Kasumi-1 (cell line): ENCODE results near the gene MACROD1.

Experiments
- DNase-seq, 2 experiments: peaks; one replicate each; lab custom pipeline; 2025; lab: John Stamatoyannopoulos, UW

The MACROD1 gene

DNA sequence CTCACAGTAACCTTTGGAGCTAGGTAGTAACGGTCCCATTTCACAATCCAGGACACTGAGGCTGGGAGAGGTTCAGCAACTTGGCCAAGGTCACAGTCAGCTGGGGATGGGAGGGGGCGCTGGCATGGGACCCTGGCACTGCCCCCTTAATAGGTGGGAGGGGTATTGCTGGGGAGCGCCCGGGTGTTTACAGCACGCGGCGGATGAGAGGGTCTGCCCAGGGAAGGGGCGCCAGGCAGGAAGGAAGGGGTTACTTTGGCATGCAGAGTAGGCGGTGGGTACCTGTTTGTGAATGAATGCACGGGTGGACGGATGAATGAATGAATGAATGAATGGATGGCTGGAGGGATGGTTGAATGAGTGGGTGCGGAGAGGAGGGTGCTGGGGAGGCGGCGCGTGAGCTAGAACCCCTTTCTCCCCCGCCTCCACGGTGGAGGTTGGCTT is 130.8 kb downstream of the MACROD1 start:
- no peak for DNase-seq

DNA sequence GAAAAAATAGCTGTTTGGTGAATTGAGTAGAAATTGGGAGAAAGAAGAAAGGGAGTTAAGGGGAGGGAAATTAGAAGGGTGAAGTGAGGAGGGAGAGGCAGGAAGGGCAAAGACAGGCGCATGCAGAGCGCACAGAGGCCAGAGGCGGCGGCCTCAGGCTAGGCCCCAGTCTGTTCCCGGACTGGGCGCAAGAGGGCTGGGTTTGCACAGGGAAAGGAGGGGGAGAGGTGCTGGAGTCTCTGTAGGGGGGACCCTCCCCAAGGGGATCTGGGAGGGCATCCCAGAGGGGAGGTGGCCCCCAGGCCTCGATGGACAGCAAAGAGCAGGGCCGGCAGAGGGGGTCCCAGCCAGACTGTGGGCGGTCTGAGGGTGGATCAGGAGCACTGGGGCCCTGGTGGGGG is 131.5 kb downstream of the MACROD1 start:
- no peak for DNase-seq

DNA sequence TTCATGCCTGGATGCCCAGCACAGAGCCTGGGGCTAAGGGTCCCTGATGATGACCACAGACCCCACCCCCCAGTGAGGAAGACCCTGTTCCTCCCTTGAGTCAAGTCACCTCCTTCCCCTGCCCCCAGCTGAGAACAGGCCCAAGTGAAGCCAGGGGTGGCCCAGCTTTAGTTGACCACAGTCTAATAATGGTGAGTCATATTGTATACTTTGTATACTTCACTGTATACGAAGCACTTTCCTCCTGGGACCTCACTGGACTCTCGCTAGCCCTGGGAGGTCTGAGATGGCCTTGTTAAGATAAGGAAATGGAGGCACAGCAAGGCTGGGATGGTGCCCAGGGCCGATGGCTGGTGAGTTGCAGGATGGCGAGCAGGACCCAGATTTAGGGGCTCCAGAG is 133.9 kb downstream of the MACROD1 start:
- DNase-seq, result no peak

DNA sequence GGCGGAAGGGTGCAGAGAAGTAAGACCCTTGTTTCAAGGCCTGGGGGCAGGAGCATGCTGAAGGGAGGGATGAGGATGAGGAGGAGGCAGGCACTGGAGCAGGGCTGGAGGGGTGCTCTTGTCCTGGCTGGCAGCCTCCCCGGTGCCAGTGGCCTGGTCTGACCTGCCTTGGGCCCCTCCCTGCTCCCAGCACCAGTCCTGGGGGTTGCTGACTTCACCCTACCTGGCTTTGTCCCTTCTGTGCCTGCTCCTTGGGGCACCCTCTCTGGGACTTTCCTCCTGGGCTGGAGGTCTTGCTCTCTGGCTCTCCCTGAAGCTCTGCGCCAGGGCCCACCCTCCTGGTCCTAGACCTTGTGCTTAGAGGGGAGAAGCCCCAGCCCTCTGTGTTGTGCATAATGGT is 134.9 kb downstream of the MACROD1 start:
- DNase-seq, result no peak

DNA sequence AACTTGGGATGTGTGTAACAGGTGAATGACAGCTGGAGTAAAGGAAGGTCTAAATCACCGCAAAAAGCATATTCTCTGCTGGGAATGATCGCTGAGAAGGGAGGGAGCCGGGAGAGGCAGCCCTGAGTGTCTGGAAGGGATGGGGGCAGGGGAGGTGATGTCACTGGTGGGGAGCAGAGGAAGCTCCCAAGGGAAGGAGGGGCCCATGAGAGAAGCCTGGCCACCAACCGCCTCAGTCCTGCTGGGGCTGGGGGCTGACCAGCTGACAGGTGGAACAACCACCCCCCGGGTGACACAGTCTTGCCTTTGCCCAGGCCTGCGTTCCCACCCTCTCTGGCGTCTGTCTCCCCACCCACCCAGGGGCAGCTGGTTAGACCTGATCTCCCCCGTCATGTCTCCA is 136.1 kb downstream of the MACROD1 start:
- DNase-seq, result no peak

DNA sequence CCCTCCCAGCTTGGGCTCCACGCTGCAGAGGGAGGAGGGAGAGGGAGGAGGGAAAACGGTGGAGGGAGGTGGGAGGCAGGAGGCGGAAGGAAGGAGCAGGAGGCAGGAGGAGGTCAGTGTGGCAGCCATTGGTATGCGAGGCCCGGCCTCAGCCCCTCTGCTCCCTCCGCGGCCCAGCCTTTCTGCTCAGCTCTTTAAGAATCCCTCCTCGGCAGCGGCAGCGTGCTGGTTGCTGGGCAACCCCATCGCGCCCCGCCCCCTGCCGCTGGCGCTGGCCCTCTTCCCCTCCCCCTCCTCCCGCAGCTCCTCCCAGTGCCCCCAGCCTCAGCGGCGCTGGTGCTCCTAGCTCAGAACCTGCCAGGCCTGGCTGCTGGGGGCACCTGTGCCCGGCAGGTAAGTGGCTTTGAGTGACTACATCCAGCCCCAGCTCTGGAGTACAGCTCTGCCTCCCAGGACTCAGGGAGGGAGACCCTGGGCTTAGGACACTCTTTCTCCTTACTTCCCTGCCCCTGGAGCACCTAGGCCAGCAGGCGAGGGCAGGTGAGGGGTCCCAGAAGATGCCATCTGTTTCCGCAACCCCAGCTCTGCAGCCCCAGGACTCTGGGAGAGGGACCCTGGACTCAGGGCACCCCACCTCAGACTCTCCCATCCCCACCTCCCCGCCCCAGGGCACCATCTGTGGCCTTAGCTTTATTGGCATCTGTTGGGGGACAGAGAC is 137.4 kb downstream of the MACROD1 start:
- DNase-seq, result peak; percentile 58

DNA sequence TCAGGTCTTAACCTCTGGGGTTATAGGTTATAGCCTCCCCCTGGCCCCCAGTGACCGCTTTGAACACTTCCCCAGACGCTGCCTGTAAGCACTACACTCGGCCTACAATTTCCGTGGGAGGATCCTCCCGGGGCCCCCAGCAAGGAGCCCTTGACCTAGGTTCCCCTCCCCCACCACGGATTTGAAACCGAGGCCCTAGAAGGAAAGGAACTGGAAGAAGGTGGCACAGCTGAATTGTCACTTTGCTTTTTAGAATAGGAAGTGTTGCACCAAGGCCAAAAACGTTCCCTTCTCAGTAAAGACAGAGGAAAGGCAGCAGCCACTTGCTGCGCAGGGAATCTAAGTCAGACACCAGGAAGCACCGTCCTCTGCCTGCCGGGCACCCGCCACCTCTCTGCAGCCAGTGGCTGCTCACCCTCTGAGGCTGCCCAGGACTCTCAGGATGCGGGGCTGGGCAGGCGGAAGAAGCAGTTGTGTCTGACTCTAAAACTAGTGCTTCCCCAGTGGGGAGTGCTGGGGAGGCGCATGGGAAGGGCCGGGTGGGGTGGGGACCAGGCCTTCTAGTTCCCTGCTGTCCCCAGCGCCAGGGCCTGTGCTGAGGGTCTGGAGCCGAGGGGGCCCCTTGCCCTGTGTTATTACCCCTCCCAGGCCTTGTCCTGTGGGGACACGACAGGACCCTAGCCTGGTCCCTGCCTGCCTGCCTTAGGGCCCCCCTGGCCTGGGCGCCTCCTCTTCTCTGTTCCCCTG is 138.1 kb downstream of the MACROD1 start:
- peak; percentile 92 for DNase-seq

DNA sequence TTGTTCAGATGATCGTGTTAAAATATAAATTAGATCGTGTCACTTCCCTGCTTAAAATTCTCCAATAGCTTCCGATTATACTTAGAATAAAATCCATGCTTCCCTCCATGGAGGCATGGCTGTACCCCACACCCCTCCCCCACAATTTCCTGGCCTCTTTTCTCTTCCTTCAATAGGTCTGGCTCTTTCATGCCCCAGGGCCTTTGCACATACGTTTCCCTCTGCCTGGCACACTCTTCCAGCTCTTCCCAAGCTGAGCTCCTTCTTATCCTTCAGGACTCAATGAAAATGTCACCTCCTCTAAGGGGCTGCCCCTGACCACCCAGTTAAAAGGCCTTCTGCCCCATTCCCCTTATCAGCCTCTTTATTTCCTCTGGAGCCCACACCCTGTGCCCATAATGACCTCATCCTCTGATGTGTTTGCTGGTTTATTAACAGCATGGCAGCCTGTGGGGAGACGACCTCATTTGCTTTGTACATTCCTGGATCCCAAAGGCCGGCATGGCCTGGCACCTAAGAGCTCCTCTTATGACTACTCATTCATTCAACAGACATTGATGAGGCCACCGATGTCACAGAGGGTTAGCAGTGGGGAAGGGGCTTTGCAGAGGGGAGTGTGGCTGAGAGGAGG is 139.2 kb downstream of the MACROD1 start:
- DNase-seq, result no peak

DNA sequence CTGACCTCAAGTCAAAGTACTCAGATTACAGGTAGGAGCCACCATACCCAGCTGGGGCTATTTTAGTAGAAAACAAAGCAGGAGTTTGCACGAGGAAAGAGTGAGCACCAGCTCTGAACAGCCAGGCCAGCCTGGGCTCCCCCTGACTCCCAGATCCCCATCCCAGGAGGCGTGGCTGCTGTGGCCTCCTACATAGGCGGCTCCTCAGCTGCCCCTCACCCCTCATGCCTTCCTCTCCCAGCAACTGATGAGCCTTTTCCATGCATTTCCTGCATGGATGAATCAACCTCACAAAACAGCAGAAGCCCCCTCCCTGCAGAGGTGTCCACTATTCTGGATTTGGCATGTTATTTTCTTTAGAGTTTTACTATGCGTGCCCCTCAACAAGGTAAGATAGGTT is 140.7 kb downstream of the MACROD1 start:
- no peak for DNase-seq

DNA sequence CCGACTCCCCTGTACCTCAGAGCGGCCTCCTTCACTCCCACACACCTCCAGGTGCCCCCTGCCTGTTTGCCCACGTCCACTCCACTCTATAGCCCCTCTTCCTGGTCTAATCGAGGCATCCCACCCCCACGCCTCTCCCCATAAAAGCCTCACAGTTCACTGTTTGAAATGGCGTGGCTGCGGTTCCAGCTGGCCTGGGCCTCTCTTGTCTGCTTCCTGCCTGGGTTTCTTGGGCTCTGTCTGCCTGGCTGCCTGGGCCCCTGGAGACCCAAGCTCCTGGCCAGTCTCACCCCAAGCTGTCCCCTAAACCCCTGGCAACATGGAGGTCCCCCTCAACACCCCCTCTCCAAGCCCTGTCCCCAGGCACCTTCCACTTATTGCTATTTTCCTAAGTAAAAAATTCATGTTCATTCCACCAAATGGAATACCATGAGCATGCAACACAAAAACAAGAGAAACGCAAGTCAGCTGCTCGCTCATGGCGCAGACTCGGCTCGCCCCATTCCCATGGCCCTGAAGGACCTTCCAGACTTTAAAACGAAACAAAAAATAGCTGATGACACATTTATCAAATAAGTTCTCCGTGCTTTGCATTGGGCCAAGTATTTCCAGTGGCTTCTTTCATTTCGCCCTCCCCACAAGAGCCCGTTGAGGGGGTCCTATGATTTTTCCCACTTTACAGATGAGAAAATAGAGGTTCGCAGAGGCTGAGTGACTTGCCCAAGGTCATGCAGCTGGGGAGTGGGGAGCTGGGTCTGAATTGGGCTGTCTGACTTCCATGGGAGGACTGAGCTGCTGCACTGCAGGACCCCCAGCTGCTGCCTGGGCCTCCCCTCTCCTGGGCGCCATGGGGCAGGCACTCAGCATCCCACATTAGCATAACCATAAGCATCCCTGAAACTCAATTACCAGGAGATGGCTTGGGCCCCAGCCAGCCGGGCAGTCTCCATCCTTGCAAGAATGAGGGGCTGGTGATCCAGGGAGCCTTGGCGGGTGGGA is 141.9 kb downstream of the MACROD1 start:
- no peak for DNase-seq

DNA sequence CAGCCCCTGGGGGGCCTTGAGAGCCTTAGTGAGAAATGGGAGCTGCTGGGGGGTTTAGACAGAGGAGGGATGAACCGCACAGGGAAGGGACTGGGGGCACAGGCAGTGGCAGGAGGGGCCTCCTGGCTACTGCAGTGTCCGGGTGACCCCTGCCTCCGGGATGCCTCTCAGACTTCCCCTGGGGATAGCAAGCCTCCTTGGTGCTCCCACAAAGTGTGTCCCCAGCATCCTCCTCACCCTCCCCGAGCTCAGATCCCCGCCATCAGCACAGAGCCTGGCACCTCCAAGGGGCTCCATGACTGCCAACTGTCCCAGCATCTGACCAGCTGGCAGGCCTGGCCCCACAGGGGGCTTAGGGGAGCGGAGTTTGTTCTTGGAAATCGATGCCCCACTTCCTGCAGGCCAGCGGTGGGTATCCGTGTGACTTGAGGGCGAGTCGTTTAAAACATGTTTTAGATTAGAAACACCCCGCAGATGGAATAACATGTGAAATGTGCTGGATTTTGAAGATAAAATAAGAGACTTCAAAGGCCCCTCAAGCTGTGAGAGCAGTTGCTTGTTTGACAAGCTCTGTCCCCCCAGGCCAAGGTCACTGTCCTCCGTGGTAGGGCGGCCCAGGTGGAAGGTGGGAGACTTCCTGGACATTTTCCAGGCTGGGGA is 143.7 kb downstream of the MACROD1 start:
- no peak for DNase-seq

DNA sequence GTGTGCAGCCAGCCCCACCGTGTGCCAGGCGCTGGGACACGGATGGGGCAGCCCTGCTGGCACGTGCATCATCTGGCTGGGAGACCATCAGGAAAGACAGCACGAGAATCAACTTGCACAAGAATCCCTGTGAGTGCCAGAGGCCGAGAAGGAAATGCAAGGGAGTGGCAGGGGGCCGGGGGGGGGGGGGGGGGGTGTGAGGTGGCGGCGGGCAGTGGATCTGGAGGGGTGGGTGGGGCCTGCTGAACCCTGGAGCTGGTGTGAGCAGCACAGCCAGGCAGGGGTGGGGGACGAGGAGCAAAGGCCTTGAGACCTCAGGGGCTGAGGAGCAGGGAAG is 144.2 kb downstream of the MACROD1 start:
- no peak for DNase-seq

DNA sequence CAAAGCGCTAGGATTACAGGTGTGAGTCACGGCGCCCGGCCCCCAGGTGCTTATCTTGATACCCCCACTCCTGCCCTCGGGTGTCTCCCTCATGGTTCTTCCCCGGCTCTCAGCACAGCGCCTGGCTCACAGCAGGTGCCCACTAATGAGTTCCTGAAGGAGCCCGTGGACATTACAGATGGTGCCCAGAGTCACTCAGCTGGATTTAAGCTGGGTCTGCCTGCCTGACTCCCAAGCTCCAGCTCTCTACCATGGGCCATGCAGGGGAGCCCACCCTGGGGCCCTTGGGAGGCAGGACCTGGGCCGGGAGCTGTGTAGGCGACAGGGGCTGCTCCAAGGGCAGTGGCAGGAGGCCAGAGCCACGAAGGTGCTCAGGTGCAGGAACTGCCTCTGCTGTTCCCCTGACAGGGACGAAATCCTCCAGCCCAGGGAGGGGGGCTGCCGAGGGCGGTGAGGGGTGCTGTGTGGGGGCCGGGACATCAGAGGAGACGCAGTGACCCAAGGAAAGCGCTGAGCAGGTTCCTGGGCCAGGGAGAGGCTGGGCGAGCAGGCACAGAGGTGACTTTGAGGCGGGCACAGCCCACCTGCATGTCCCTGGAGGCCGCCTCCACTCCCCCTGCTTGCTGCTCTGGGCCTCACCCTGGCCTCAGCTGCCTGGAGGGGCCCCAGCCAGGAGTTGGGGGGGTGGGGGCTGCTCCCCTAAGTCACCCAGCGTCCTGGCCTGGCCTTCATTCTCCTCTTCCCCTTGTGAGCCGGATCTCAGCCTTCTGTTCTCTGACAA is 144.7 kb downstream of the MACROD1 start:
- DNase-seq, result no peak

DNA sequence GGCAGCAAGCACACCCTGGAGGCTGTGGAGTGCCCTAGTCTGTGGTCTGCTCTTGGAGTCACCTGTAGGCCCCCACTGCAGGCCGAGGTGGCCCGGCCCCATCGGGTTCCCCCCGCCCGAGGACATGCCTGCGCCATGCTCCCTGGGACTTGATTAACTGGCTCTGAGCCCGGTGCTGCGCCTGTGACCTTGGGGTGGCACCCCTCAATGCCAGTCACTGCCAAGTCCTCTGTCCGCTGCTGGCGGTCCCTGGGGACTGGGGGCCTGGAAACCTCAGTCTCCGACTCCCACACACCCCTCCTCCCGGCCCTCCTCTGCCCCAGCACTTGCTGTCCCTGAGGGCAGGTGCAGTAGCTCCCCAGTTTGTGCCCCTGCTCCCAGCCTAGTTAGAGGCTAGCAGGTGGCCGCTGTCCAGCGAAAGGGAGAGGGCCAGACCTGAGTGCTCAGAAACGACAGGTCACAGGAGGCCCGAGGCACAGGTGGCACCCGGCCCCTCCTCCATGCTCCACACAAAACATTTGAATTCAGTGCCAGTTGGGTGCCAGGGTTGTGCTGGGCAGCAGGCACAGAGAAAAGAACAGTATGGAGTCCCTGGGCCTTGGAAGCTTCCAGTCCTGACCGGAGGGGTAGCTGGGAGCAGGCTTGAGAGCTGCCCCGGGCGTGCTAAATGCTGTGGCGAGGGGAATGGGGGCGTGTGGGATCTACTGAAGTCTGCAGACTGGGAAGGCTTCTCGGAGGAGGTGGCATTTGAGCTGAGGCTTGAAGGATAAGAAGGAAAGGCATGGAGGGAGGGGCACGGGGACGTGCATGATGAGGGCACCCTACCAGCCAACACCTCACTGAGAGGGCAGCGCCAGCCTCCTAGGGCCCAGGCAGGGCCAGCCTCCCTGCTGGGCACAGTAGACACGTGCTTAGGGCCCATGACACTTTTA is 146.5 kb downstream of the MACROD1 start:
- no peak for DNase-seq

DNA sequence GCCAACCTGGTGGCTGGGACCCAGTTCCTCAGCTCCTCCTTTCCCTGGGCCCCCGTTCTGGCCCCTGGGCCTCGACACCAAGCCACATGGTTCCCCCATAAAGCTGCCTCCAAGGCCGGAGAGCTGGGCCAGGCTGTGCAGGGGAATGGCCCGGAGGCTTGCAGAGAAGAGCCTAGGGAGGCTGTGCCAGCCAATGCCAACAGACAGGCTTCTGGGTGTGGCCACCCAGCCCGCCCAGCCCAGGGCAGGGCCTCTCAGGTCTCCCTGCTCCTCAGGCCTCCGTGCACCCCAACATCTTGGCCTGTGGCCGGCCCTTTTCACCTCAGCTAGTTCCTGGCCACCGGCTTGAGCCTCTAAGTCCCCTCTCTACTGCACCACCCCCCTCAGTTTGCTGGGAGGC is 147.6 kb downstream of the MACROD1 start:
- DNase-seq, result no peak

DNA sequence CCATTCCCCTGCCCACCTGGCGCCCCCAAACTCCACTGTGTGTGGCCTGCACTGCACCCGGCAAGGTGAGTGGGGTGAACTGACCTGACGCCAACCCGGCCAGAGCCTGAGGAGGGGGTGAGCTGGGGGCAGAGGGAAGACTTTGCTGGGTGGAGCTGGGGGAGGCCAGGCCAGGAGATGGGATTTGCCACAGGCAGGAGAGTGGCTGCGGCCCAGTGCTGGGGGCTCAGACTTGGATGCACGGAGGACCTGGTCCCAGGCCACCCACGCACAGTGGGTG is 148.0 kb downstream of the MACROD1 start:
- DNase-seq, result no peak

DNA sequence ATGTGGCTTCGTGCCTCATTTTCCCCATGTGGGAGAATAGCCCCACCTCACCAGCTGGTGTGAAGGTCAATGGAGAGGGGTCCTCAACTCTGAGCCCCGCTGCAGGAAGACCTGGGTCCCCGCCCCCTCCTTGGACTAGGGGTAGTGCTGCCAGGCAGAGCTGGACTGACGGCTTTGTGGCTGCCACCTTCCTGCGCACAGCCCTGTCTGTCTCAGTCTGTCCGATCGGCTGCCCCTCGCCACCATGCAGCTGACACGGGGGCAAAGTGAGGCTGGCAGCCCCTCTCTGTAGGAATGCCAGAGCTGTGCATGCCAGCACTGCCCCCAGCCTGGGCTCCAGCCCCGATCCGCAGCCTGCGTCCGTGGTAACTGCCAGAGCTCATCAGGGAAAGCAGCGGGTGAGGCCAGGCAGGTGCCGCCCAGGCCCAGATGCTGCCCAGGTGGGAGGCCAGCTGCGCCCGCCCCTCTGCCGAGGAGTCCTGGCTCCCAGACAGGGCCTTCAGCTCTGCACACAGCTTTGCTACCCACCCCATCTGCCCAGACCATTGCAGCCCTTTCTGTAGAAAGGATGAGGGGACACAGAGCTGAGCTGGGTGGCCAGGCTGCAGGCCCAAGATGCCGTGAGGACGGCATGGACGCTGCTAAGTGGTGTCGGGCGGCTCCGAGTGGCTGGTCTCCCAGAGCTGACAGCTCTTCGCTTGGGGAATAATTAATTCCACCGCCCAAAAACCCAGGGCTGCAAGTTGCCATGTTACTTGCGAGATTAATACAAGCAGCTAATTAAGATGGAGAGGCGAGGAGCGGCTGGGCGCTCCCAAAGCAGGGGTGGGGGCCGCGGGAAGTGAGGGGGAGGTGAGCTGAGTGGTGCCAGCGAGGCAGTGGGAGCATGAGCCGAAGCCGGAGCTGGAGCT is 149.7 kb downstream of the MACROD1 start:
- no peak for DNase-seq

DNA sequence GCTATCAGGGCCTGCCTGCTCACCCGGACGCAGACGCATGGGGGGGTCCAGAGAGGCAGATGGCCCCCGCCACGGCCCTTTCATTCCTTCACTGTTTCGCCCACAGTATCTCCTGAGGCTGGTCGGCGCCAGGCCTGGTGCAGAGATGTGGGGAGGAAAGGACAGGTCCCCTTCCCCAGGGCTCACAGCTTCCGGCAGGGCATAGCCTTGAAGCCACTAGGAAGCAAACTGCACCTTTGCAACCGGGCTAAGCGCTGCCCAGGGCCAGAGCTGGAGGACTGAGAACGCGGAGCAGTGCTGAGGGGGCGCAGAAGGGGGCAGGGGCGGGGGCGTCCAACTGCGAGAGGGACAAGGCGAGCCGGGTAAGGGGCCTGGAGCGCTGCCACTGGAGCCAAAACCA is 150.4 kb downstream of the MACROD1 start:
- DNase-seq, result no peak

DNA sequence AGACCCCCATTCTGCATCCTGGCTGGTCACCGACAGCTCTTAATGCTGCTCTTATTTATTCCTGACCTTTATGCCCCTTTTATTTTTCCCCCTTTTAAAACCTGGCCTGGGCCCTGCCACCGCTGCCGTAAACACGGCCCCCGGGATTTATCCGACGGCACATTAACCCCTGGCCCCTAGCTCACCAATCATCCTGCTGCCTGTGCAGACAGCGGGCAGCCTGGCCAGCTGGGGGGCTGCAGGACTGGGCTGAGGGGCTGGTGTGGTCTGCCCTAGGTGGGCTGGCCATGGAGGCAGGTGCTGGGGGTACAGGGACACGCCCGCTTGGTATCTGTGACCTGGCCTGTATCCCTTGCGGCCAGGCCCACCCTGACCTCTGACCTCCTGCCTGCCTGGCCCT is 151.6 kb downstream of the MACROD1 start:
- no peak for DNase-seq
